Dermis microvascular lymphatic vessel endothelial cell (primary cell): ENCODE data around the gene OR51B2. TPM values are rescaled to one million over a fixed set of nuclear protein-coding genes. Genes with fewer than 3 reads are reported as not detected.

Experiments used
- DNase-seq, 2 donors: peaks; one replicate each; pipeline versions ENCODE4 v3.0.0 to v3.0.0-alpha.2; 2010; ENCODE audit warnings: low read depth in 2 of 2
- total RNA-seq: library from RNA; depleted of rRNA; stranded (reverse); fragments of >200 nt; gene quantifications from 2 replicates; pipeline ENCODE4 v1.2.1, GENCODE V29; 2014

Gene OR51B2
- total RNA-seq, 1 donor from 2014 or later, result not detected

DNA sequence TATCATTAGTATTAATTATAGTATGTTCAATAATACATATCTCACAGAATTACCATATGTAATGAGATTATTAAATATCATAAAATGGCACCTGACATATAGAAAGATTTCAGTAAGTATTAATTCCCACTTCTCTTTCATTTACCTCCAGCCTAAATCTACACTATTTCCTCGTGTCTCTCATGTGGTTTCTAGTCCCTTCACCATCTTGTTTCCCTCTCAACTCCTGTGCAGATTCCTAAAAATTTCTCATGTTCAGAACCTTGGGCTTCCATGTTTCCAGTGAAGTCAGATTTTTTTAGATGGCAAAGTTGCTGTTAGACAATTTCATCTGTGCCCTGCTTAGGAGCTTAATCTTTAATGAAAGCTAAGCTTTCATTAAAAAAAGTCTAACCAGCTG is 40.2 kb downstream of the OR51B2 start:
- no peak for DNase-seq

DNA sequence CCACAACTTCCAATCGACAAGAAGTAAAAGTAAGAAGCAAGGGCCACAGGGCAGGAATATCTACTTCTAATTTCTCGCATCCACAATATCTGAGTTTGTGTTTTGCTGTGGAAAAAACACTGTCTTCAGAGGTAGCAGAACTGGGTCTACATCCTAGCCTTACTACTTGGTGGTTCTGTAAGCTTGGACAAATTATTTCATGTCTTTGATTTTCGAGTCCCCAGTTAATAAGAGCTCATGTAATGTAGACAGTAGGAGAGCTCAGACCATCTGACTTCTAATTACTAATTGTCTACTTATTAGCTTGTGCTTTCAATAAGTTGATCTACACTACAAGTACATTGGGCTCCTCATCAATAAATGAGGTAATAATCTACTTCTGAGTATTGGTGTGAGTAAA is 41.0 kb downstream of the OR51B2 start:
- no peak for DNase-seq

DNA sequence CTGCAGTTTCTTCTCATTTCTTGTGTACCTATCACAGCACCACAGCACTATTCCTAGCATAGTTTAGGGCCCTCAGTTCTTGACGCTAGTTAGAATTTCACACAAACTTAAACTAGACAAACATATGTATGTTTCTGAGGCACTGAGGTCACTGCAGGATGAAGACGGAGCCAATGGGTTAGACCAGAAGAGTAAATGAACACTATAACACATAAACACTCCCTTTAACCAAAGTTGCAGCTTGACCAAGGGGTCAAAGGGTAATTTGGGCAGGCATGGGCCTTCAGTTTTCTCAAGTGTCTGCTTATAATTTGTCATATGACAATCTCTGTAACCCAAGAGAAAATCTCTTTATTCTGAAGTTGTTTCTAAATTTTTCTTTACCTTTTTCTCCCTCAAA is 41.5 kb downstream of the OR51B2 start:
- DNase-seq, result no peak

DNA sequence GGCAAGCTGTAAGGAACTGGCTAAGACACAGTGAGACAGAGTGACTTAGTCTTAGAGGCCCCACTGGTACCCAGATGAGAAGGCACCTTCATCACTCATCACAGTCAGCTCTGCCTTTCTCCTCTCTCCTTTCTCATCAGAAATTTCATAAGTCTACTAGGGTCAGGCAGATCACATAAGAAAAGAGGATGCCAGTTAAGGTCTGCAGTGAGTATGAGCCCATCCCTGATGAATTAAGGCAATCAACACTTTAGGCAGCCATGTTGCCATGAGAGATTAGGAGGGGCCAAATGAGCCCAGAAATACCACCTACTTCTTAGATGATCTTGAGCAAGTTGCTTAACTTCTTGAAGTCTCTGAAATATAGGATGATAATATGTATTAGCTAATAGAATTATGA is 42.5 kb downstream of the OR51B2 start:
- no peak for DNase-seq

DNA sequence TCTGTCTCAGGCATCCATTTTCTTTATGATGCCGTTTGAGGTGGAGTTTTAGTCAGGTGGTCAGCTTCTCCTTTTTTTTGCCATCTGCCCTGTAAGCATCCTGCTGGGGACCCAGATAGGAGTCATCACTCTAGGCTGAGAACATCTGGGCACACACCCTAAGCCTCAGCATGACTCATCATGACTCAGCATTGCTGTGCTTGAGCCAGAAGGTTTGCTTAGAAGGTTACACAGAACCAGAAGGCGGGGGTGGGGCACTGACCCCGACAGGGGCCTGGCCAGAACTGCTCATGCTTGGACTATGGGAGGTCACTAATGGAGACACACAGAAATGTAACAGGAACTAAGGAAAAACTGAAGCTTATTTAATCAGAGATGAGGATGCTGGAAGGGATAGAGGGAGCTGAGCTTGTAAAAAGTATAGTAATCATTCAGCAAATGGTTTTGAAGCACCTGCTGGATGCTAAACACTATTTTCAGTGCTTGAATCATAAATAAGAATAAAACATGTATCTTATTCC is 43.5 kb downstream of the OR51B2 start:
- DNase-seq, result peak; percentile 26 to 93

DNA sequence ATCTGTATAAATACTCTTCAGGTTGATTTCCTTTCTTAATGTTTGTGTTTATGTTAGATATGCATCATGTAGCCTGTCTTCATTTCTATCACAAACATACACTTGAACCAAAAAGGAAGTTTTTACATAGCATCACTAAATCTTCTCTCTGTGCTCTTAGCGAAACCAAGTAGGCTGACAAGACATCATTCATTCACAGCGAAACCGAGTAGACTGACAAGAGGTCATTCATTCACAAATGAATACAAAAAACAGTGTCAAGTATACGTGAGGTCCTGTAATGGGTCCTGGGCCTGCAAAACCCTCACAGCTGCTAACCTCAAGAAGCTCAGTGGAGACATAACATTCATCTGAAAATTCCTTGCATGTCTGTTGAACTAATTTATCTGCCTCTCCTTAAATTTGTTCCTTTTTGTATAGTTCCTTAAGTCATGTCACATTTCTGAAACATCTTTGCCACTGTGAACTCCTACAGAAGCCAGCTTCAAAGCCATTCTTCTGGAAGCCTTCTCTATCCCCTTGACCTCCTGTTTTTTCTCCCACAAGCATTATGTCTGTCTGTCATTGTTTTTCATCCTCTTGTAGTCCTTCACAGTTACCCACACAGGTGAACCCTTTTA is 44.5 kb downstream of the OR51B2 start:
- no peak for DNase-seq

DNA sequence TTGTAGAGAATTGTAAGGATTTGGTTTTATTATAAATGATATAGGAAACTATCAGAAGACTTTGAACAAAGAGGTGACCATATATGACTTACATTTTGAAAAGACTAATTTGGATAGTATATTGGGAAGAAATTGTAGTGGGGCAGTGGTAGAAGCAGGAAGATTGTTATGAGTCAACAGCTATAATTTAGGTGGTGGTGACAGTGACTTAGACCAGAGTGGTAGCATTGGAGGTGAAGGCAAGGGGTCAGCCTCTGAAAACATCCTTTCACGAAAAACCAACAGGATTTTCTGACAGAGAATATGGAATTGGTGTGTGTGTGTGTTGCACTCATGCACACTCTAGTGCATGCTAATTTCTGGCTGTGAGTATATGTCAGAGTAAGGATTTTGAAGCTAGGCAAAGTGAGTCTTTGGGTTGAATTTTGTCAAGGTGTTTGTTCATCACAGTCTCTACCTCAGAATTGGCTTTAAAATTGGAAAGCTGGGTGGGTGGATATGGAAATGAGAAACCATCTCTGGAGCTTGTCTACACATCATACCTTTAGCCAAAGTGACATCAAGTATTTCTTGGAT is 46.2 kb downstream of the OR51B2 start:
- no peak for DNase-seq

DNA sequence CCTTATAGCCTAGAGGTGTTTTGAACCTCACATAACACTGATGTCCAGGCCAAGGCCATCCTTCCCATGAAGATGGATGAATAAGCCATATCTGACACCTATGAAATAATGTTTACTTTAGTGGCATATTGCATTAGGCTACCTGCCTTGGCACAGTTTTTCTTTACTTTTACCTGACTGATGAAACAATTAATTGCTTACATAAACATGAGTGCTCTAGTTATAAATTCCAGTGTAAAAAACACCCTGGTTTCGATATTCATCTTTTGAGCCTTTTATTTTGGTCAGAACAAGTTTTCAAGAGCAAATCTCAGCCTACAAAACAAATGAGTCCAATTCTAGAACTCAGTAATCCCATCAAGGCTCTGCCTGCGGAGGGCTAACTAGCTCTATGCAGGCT is 47.4 kb downstream of the OR51B2 start:
- DNase-seq, result no peak

DNA sequence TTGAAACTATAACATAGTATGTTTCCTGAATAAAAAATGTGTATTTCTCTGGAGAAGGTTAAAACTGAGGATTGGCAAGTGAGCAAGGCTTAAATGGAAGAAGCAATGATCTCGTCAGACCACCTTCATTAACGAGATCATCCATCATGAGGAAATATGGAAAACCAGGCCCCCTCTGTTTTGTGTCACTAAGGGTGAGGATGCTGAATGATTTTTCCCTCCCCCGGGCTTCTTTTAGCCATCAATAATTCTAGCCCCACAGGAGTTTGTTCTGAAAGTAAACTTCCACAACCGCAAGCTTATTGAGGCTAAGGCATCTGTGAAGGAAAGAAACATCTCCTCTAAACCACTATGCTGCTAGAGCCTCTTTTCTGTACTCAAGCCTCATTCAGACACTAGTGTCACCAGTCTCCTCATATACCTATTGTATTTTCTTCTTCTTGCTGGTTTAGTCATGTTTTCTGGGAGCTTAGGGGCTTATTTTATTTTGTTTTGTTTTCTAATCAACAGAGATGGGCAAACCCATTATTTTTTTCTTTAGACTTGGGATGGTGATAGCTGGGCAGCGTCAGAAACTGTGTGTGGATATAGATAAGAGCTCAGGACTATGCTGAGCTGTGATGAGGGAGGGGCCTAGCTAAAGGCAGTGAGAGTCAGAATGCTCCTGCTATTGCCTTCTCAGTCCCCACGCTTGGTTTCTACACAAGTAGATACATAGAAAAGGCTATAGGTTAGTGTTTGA is 48.6 kb downstream of the OR51B2 start:
- no peak for DNase-seq

DNA sequence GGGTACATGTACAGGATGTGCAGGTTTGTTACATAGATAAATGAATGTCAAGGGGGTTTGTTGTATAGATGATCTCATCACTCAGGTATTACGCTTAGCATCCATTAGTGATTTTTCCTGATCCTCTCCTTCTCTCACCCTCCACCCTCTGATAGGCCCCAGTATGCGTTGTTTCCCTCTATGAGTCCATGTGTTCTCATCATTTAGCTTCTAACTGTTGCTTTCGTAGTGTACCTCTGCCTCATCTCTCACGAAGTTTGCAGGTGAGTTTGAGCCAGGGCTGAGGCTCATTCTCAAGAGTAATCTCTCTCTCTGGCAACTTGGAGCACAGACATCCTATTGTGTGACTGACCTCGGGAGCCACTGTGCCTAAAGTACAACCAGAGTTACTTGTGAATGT is 49.7 kb downstream of the OR51B2 start:
- DNase-seq, result peak in 1 of 2 donors; percentile 4

Other genes with a start within 250 kb of the OR51B2 start
- not detected in 2 replicates for gene OR52A5, start 185.9 kb downstream of the OR51B2 start, total RNA-seq
- gene OR52A1, start 169.5 kb downstream of the OR51B2 start, total RNA-seq, result not detected in 2 replicates
- not detected in 2 replicates for gene OR51V1, start 123.6 kb downstream of the OR51B2 start, total RNA-seq
- not detected in 2 replicates for gene HBB, start 97.2 kb downstream of the OR51B2 start, total RNA-seq
- gene HBD, start 89.8 kb downstream of the OR51B2 start, total RNA-seq, result not detected in 2 replicates
- not detected in 2 replicates for gene HBG1, start 74.4 kb downstream of the OR51B2 start, total RNA-seq
- not detected in 2 replicates for gene HBG2, start 69.5 kb downstream of the OR51B2 start, total RNA-seq
- gene HBE1, start 54.4 kb downstream of the OR51B2 start, total RNA-seq, result not detected in 2 replicates
- gene OR51B4, start 22.4 kb downstream of the OR51B2 start, total RNA-seq, result not detected in 2 replicates
- not detected in 2 replicates for gene OR51B5, start 19.2 kb upstream of the OR51B2 start, total RNA-seq
- not detected in 2 replicates for gene OR51B6, start 27.2 kb upstream of the OR51B2 start, total RNA-seq
- not detected in 2 replicates for gene OR51M1, start 59.5 kb upstream of the OR51B2 start, total RNA-seq
- not detected in 2 replicates for gene OR51Q1, start 97.8 kb upstream of the OR51B2 start, total RNA-seq
- 0.13 TPM in 1 of 2 replicates, not detected in the other for gene OR51I1, start 117.2 kb upstream of the OR51B2 start, total RNA-seq
- not detected in 2 replicates for gene OR51I2, start 125.0 kb upstream of the OR51B2 start, total RNA-seq
- not detected in 2 replicates for gene OR52D1, start 164.4 kb upstream of the OR51B2 start, total RNA-seq
- not detected in 2 replicates for gene UBQLN3, start 185.7 kb upstream of the OR51B2 start, total RNA-seq
- gene UBQLNL, start 192.4 kb upstream of the OR51B2 start, total RNA-seq, result not detected in 2 replicates
- 0.13 TPM in 2 replicates for gene OR52H1, start 224.2 kb upstream of the OR51B2 start, total RNA-seq